Activated CD8-positive, alpha-beta memory T cell treated with anti-CD3 and anti-CD28 coated beads, Interleukin-2, amount 50 U/mL, for 48 hours (primary cell): Measurements from ENCODE around the gene CNTNAP2.

Source experiments
- DNase-seq: peaks from one replicate; pipeline ENCODE4 v3.0.0-alpha.2; 2020

CNTNAP2 gene

DNA sequence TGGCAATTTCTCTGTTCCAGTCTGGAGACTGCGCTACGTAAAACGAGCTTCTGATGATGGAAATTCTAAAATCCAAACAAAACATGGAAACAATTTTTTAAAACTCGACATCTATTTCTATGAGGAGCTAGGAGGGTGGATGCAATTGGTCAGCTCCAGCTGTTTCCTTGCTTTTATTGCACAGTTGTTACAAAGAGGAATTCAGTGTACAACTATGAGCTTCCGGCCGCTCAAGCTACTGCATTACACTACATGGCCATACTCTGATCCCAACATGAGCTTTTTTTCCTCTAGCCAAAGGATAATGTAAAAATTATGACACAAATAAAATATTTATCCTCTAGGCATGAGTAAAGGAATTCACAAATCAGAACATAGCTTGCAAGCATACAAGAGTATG is 2070.9 kb downstream of the CNTNAP2 start:
- no peak for DNase-seq

DNA sequence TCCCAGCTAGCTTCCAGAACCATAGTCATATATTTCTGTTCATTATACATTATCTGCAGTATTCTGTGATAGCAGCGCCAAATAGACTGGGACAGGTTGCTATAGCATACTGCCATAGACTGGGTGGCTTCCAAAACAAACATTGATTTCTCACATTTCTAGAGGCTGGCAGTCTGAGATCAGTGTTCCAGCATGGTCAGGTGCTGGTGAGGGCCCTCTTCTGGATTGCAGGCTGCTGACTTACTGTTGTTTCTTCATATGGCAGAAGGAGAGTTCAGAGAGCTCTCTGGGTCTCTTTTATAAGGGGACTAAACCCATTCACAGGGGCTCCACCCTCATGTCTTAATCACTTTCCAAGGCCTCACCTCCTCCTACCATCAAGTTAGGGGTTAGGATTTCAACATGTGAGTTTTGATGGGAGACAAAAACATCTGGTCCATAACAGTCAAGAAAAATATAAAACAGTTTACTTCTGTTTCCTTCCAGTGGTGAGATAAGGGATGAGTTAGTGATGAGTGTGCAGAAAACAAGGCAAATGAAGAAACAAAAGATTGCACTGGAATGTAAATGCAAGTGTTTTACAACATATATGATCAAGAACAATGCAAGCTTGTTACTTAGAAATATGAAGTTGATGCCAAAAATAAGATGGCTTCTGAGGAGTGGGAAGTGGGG is 2074.9 kb downstream of the CNTNAP2 start:
- no peak for DNase-seq

DNA sequence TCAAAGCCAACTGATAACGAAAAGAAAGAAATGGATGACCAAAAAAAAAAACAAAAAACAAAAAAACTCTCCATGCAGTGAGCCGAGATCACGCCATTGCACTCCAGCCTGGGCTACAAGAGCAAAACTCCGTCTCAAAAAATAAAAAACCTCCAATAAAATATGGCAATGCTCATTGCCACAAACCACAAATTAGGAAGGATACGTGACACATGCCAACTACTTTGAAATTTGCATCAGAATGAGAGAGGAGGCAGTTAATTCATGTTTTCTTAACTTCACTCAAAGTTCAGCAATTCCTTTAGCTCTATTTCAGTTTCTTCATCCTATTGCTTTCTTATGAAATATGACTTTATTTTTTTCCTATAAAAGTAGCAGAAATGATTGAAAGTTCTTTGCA is 2075.9 kb downstream of the CNTNAP2 start:
- no peak for DNase-seq

DNA sequence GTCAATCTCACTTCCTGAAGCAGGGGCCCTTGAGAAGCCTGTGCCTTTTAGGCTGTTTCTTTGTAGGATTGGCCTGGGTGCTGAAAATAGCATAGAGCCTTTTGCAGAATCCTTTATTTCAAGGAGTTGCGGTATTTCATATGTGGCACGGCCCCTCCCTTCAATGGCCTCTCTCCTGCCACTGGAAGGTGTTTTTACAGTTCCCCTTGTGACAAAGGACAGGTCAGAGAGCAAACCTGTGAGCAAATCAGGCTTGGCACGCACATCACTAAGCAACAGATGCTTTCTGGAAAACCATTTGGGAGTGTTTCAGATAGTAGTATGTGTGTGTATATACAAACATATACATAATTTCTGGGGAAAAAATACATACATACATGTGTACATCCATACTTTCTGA is 2085.4 kb downstream of the CNTNAP2 start:
- no peak for DNase-seq

DNA sequence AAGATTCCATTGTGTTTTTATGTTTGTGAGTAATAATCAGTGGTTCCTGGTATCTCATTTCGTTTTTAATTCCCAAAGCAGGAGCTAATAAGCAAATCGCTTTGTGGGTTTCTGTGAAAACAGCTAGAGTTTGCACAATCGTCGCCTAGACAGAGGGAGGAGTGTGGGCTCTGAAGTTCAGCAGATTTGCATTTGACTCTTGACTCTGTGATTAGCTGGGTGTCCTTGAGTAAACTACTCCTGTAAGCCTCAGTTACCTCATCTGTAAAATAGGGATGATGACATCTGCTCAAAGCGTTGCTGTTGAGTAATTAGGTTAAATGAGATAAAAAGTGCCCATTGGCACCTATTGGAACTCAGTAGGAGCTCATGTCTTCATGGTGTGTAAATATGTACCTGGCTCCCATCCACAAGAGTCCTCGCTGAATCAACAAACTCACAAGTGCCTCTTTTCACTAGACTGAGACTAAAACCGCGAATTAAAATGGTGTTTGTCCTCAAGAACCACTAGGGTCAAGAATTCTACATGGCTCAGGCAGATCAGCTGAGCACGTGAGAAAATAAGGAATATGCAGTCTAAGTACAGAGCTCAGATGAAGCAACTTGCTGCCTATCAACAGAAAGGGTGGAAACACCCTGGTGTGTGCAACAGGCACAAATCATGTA is 2088.2 kb downstream of the CNTNAP2 start:
- DNase-seq = no peak

DNA sequence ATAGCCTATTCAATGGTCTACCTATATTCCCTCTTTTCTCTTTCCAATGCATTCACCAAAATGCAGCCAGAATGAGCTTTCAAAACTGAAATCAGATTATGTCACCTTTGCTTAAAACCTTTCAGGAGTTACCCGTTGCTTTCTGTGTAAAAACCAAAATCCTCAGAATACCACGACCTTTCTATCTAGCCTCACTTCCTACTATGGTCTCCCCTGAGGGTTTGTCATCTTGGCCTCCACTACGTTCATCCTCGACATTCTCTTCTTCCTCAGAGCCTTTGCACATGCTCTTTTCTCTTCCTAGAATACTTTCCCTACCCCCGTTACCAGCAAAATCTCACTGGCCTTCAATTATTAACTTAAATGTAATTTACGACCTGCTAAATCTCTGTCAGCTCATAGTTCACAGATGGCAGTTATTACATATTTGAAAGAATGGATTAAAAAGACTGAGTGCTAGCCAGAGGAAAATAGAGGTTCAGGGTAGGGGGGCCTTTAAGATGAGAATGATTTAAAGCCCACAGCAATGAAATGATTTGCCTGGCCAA is 2093.1 kb downstream of the CNTNAP2 start:
- no peak for DNase-seq

DNA sequence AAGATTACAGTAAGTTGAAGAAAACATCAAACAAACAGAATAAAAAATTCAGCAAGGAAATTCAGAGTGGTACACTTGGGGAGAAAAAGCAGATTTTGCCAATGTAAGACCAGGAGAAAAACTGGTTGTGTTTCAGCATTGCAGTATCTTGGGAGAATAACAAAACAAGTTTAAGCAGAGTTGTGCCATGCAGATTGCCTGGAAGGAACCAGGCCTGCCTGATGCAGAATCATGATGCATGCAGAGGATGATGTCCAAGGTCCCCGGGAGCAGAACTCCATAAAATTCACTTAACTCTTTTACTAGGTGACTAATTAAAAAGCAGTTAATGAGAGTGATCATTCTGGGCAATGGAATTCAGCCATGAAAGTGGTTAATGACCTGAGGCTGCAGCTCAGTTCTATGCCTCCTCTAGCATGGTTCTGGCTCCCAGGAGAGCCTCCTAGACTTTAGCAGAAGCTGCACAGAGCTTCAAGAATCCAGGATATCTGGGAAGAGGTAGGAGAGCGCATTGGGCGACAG is 2094.3 kb downstream of the CNTNAP2 start:
- DNase-seq = no peak

DNA sequence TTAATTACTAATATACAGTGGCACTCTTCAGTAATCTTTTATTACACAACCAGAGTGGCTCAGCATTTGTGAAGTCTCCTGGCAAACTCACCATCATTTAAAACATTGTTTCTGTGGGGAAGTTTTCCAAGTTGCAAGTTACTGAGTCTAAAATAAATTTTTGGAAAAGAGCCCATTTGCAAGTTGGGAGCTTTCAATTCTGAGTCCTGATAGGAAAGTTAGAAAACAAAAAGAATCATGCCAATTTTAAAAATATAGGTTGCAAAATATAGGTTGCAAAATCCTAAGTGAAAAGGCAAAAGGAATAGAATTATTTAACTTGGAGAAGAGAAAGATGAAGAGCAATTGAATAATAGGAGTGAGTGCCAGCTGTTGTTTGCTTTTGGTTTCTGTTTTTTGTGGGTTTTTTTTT is 2095.1 kb downstream of the CNTNAP2 start:
- no peak for DNase-seq

DNA sequence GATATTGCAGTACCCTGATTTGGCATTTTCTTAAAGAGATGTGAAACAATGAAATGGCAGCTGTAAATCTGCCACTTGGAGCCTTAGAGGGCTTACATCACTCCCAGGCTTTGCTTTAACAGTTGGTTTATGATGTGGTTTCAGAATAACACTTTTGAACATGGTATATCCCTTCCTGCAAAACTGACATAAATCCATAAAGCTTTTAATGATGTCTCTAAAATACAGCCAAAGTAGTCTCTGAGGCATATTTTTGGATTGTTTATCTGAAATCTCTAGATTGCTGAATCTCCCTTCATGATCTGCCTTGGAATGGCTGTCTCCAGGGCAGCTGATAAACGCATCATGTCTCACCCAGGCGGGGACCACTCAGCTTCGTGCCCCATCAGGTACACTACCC is 2096.1 kb downstream of the CNTNAP2 start:
- DNase-seq = no peak

DNA sequence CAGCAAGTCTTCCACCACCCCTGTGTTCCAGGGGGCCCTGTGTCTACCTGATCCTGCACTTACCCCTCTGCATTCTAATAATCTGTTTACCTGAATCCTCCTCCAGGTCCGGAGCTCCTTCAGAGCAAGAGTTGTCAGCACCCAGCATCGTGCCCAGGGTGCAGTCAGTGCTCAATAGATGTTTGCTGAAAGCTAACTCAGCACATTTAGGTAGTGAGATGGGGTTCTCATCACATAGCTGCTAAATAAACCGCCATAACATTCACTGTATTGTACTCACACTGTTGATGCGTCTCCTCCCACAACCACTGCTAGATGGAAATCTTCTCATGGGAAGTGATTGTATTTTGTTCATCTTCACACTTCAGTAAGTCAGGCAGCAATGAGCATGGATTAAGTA is 2097.5 kb downstream of the CNTNAP2 start:
- DNase-seq = no peak

DNA sequence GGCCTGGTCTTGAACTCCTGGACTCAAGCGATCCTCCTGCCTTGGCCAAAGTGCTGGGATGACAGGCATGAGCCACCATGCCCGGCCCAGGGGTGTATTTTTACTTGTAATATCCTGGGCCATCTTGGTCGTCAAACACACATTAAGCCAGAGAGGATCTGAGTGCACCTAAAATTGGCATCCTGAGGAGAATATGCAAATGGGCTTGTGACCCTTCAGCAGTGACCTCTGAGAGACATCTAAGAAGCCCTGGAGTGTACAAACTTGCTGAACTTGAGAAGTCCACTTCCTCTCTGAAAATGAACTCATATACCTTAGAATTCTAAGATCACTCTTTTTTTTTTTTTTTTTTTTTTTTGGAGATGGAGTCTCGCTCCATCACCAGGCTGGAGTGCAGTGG is 2102.0 kb downstream of the CNTNAP2 start:
- no peak for DNase-seq

DNA sequence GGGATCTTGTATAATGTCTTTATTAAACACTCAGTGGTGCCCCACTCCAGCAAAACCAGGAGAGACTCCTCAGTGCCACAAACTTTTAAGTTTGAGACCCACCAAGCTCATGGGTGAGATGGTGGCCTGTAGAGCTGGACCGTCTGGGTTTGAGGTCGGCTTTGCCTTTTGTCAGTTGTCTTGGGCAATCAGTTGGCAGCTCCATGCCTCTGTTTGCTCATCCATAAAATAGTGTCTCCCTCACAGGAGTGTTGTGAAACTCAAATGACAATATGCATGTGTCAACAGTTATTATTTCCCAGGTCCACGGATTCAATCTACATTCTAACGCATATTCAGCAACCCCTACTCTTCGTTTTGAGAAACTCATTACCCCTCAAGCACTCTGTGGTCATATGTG is 2106.1 kb downstream of the CNTNAP2 start:
- no peak for DNase-seq

DNA sequence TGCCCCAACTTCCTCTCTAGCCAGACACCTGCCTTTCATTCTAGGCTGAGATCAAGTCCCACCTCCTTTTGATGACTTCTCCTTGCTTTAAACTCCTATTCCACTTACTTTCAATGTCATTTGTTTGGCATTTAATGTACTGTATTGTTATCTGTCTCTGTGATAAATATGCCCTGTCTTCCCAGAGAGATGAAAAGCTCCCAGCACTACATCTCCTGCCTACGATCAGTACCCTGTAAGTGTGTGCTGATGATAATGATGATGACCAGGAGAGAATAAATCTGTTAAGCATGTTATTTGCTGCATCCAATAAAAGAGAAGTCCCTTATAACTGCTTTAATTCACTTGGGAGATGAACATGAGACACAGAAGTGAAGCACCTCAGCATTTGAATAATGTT is 2106.6 kb downstream of the CNTNAP2 start:
- no peak for DNase-seq

DNA sequence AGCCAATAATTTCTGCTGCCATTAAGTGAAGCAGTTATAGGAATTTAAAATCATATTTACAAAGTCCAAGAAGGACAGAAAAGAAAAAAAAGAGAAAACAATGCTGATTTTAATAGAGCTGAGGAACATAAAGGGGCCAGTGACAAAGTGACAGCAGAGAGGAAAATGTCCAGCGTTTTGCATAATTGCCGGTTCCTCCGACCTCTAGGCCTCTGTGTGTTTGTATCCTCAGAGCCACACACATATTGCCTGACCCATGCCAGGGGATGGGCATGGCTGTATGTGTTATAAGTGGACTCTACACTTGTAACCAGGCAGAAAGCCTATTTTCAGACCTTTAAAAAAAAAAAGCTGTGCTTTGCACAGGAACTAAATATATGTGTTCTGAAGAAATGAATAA is 2107.1 kb downstream of the CNTNAP2 start:
- DNase-seq = no peak

DNA sequence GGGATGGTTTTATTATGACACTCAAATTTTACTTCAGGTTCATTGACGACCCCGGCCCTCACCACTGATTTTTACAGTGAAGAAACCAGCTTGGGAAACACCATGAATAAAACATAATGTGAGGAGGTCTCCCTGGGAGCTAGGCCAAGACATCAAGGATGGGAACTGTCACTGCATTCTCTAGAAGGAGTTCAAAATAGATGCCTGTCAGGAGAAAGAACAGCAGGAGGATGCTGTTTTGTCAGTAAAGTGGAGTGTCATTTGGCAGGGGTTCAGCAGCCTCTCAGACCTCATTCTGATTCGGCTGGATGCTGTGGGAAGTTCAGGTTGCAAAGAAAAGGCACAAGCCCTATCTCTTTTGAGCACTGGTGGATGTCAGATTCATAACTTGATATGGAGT is 2113.7 kb downstream of the CNTNAP2 start:
- no peak for DNase-seq

DNA sequence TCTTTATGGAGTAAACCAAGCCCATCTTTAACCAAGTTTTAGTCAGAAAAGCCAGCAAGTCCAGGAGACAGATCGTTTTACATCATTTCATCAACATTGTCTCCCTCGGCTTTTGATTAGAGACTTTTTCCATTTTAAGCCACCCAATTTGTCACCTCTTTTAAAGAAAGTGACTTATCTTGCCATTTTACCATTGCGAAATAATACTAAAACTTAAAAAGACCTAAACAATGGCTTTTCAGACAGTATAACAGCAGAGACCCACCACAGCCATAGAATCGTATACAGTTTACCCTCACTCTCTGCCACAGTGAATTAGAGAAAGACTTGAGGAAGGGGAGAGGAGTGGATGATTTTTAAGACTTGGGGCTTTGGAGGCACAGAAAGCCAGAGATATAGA is 2114.3 kb downstream of the CNTNAP2 start:
- no peak for DNase-seq

DNA sequence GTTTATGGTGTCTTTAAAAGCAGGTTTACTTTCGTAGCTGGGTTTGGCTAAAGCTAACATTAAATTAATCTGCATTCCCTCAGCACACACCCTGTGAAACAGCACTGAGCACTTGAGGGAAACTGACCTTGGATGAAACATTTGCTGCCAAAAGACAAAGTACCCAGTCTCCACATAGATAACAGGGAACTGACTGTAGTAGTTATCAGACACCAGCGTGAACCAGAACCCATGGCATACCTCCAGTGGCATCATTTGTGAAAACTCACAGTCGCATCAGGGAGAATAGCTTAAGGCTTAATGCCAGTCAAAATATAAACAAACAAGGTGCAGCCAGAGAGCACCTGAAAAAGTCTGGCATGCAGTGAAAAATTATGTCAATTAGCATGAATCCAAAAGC is 2116.2 kb downstream of the CNTNAP2 start:
- no peak for DNase-seq

DNA sequence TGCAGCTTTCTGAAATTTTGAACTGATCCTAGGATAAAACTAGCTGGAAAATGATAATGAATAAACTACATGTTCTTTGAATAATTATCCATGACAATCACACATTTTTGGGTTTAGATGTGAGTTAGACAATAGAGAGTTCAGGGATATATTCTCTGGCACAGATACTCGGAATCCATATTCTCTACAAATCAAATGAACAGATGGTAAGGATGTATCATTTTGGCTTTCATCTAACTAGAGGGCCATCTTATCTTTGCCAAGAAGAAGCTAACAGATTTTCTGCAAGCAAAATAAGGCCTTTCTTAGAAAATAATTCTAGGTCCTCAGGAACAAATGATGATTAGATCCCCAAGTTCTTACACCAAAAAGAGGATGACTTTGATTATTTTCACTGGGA is 2118.1 kb downstream of the CNTNAP2 start:
- no peak for DNase-seq

DNA sequence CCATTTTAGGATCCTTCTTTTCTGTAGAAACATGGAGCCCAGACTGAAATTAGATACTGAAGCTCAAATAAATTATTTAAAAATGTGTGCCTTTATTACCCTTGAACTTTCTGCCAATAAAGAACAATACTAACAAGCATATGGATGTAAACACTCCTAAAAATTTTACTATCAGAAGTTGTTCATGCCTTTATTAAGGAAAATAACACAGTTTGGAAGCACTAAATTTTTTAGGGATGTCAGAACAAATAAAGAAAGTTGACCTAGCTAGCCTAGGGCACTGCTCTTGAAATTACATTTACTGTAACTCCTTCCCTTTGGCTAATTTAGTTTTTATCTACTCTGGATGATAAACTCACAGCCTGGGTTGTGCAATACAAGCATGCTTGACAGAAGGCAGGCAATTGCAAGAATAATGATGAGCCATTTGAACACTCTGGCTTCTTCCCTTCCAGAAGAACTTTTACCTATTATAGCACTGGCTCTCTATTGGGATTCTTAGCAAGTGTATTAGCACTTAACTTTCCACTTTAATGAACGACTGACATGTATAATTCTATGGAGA is 2122.2 kb downstream of the CNTNAP2 start:
- DNase-seq = no peak

DNA sequence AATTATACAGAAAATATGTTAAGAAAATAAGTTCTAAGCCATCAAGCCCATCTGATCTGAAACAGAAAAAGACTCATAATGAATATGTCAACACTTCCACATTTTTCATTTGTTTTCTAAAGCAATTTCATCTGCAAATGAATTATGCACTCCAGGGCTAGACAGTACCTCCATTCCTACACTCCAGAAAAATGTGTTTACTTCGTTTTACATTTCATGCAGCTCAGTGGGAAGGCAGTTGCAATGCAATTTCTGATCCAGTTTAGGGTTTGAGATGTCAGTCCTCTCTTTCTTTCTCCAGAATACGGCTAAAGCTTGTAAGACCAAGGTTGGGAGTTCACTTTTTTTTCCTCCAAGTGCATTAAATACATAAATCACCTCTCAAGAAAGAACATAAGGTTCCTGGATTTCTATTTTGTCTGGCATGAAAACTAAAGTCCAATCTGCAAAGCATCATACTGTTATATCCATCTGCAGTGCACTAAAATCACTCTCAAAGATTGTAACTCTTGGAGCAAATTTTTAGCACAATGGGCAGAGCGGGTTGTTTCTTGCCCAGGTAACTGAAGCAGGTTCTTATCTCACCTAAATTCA is 2125.2 kb downstream of the CNTNAP2 start:
- no peak for DNase-seq

DNA sequence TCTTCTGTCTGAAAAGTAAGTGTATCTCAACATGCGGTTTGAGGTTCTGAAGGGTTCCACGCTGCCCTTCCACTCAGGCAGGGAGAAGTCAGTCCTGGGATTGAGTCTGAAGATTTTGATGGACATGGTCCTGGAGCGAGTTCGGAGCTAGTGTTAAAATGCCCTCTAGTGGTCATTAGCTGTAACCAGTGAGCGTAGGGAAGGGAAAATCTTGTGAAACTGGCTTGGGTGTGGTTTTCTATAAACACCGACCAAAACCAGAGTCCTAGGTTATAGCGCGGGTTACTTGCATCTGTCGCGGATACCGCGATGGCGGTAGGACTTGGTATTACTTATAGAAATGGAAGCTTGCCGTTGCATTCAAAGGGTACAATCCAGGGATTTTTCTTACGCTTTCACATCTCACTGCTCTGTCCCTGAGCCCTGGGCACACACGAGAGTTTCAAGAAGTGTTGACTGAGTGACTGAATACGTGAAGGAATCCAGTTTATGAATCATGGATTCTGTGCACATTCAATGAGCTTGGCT is 2125.8 kb downstream of the CNTNAP2 start:
- no peak for DNase-seq

DNA sequence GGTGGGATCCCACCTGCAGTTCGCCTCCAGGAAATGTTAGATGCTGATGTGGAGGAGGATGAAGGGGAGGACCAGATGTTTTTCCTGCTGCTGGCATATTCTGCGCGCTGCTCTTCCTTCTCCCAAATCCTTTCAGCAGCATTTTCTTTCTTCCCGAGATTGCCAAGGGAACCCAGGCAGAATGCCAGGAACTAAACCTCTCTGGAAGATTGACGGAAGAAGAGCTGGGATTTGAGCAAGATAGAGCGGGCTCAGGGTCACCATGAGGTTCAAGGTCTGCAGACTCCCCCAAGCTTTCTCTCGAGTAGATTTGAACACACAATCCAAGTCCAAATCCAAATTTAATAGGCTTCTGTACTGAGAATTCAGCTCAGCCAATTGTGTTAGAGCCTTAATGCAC is 2128.8 kb downstream of the CNTNAP2 start:
- DNase-seq = no peak

DNA sequence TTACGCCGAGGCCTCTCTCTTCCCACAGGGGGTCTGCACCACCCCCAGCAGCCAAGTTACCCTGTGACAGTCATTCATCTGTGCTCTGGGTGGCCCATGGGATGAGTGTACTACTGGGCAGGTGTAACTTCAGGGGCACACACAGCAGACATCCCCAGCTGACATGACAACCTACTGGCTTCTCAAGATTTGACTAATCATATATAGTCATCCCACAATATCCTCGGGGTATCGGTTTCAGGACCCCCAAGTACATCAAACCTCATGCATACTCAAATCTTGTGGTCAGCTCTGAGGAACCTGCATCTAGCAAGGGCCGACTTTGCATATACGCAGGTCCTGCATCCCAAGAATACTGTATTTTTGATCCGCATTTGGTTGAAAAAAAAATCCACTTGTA is 2137.0 kb downstream of the CNTNAP2 start:
- DNase-seq = no peak

DNA sequence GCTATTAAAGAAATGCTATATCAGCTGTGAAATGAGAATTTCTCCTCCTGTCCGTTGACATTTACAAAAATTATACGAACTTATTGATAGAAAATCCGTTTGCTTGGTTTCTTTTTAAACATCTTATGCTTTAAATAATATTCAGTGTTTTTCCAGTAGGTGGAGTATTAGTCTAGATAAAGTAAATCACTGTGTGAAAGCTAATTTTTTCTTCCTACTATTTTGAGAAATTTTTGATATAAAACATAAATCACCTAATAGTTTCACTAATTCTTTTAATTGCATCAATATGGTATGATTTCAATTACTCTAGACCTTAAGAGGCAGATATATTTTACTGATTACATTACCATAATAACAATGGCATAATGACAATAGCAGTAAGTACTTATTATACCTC is 2138.7 kb downstream of the CNTNAP2 start:
- DNase-seq = no peak
